IPS DF 4.7 (cell line): Measurements from ENCODE around the gene CYRIA.

Experiments used
- DNase-seq: peaks from one replicate; pipeline ENCODE4 v3.0.0-alpha.2; 2013; ENCODE audit warnings: low spot score; ENCODE audit errors: extremely low read depth

Gene CYRIA

GRCh38 chr2:16632598-16632997 lies 33.0 kb downstream of the CYRIA start:
- no peak for DNase-seq

DNA sequence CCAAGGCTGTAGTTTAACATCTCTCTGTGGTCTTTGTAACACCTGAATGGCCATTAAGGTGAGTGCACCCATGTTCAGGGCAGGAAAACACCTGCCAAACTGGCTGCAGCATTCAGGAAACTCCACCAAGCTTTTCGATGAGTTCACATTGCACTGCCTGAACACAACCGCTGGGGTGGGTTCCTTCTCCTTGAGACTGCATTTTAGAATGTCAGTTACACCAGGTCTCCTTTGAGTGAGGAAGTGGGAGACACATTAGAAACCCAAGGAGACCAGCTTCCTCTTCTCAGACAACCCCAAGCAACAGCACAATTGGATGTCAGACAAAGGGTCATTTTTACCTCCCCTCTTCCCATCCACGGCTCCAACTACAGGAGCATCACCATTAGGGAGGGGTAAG lies 35.2 kb downstream of the CYRIA start:
- no peak for DNase-seq

DNA sequence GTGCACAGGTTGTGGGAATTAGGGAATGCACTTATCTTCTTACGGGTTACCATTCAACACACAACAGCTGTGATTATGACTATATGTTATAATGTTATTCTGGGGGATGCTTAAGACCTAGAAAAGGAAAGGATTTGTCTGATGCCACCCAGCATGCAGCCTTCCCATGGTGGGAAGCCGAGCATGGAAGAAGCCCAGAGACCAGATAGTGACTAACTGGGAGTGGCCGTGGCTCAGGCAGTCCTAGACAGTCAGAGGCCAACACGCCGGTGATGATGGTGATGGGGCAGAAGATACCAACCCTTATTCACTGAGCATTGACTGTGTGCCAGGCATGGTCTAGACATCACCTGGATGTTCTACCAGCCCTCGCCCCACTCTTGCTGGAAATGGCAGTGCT lies 35.9 kb downstream of the CYRIA start:
- no peak for DNase-seq

GRCh38 chr2:16629044-16629443 lies 36.6 kb downstream of the CYRIA start:
- DNase-seq: no peak

GRCh38 chr2:16628314-16628713 lies 37.3 kb downstream of the CYRIA start:
- DNase-seq: no peak

- DNase-seq: no peak
These were observed 38.5 kb downstream of the CYRIA start for GRCh38 chr2:16626997-16627605.

DNA sequence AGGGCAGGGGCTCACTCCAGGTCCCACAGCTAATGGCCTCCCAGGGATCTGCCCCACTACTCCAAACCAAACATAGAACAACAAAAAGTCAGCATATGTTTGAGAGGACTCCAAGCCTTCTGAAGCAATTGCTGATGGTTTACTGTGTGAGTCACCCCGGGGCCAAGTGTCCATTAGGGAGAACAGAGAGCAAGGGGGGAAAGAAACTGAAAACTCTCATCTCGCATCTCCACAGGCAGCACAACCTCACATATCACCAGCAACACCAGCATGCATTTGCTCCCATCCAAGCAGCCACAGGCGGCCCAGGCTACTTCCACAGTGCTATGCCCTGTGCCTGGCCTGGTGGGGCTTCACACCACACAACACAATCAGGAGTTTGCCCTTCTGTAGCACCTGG lies 39.1 kb downstream of the CYRIA start:
- DNase-seq: no peak

DNA sequence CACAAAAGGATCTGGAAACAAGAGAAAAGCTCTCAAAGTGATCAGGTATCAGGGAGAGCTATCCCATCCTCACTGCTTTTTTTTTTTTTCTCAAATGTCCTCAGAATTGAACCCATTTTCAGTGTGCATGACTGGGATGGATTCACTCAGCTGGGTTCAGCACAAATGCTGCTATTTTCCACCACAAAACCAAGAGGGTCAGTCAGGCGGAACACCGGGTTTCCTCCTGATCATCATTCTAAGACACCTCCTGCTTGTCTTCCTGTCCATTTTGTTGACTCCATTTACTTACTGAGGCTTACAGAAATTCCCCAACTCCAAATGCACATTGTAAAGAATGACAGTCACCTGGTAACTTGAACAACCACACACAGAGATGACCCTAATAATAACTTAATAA lies 39.9 kb downstream of the CYRIA start:
- no peak for DNase-seq

DNA sequence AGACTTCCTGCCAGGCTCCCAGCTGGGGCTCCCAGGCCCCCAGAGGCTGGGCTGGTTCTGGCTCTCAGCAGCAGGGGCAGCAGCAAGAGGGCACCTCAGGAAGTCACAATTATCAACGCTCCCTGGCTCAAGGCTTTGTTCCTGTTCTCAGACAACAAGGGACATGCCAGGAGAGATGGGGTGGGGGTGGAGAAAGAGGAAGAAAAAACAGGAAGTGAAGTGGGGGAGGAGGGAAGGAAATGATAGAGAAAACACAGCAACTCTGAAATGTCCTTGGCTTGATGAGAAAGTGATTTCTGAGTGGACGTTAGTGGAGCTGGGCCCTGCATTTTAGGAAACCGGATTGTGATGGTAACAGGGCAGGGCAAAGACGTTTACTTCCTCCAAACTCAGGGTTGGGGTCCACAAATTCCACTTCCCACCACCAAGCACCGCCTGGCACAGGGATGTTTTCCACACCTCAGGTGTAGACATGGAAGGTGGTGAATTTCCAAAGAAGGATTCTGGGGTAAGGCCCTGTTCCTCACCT lies 40.4 kb downstream of the CYRIA start:
- DNase-seq: no peak

DNA sequence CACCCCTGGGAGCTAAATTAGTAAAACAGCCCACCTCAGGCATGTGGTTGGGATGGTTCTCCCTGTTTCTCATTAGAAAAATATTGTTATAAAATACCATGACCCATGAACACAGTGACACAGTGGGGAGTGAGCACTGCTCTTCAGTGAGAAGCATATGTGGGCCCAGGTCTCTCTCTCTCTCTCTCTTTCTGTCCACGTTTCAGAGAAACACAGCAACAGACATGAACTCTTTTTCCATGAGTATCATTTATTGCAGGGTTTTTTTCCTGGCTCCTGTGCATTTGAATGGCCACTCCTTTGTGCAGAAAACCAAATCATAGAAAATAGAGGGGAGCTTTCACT lies 41.2 kb downstream of the CYRIA start:
- DNase-seq: no peak

DNA sequence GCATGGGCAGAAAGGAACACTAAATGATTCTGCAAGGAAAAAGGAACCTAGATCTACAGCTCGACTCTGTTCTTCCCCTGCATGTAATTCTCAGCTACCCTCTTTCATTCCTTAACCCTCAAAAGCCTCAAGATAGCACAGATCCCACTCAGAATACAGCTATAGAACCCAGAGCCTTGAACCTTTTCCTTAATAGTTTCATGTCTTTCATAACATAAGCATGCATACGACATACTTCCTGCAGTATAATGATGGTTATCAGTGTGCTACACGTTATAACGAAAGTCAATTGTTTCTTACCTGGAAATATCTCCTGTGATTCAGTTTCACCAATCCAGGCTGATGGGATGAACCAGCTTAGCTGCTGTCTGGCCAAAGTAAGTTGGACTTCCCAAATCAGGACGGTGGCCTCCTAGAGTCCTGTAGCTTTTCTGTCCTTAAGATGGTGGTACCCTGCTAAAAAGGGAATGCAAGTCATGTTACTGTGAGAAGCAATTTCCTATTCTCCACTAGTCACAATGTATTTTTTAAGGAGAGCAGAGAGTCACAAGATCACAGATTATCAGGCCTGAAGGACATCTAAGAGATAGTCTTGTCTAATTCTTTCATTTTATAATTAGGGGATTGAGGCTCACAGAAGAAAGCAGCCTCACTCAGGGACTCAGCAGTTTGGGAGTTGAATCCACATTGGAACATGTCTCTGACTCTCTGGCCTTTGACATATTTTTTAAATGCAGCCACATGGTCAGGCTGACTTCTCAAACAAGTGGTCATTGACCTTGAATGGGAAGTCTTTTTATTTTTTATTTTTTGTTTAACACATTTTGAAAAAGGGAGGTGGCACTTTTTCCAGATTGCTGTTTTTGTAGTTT lies 41.8 kb downstream of the CYRIA start:
- DNase-seq: no peak

GRCh38 chr2:16623031-16623430 lies 42.6 kb downstream of the CYRIA start:
- DNase-seq: no peak

GRCh38 chr2:16622399-16622968 lies 43.1 kb downstream of the CYRIA start:
- no peak for DNase-seq

DNA sequence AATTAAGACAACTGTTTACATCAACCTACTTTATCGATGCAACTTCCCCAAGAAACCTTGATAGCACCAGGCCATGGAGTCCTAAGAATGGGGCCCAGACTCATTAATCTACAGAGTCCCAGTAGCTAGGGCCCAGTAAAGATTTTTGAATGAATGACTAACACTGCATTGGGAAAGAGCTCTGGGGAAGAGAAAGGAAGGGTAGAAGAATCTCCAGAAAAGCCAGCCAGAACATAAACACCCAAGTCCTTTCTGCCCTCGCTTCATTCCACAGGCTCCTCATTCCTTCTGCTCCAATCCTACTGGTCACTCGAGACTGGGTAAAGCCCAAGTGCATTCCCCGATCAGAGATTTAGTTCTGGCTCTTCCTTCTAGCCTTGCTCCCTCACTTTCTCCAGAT lies 44.3 kb downstream of the CYRIA start:
- no peak for DNase-seq

DNA sequence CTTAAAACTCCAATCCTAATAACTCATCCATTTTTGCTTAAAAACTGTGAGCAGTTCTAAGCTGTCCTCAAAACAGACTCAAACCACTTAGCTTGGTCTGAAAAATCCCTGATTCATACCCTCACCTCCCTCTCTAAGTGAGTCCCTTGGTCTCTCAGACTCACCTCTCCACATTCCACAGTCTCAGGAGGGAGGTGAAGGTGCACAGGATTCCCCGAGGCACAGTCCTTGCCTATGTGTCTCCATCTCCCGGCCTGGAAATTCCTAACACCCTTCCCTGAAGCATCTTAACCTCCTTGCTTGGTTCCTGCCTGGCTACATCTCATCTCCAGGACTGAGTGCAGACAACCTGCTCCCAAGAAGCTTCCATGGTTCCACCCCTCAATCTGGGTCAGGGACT lies 45.0 kb downstream of the CYRIA start:
- DNase-seq: no peak

GRCh38 chr2:16619576-16620245 lies 45.9 kb downstream of the CYRIA start:
- DNase-seq: no peak

- DNase-seq: no peak
These were observed 48.1 kb downstream of the CYRIA start for GRCh38 chr2:16617282-16618266.
